ENCODE measurements around the gene THBS2.

The THBS2 gene

GRCh38 chr6:169169375-169169774 is 84.3 kb downstream of the THBS2 start:
- Histone ChIP-seq H3K27me3 (replicated peaks; ENCODE audit: insufficient read depth, low read length) (no peaks in the 10 kb centered on the region), H3K4me1 (ENCODE audit: low read length) (no peaks in the 10 kb centered on the region), H3K79me2 (ENCODE audit: low read length) (no peaks in the 10 kb centered on the region), H3K4me3 (ENCODE audit: low read length) (no peak overlapping the region), H3K9me2 (replicated peaks; ENCODE audit: insufficient read depth, low read length) (no peaks in the 10 kb centered on the region), H3K4me2 (ENCODE audit: low read depth, low read length) (no peak overlapping the region), H3K36me3 (replicated peaks; ENCODE audit: insufficient read depth, low read length) (no peaks in the 10 kb centered on the region), H3K9ac (ENCODE audit: low read length) (no peak overlapping the region), H2AFZ (ENCODE audit: low read length) (no peak overlapping the region), H3K27ac (ENCODE audit: low read length) (no peak overlapping the region), H3F3A (ENCODE audit: insufficient read depth, low read length) (no peaks in the 10 kb centered on the region), H4K20me1 (ENCODE audit: insufficient read depth, low read length) (no peaks in the 10 kb centered on the region), H3K9me3 (replicated peaks; ENCODE audit: insufficient read depth, low read length) (no peaks in the 10 kb centered on the region)
- TF ChIP-seq CTCF (IDR thresholded peaks at IDR 0.05; ENCODE audit: low read length), result no peak
- TF ChIP-seq EZH2phosphoT487 (IDR thresholded peaks at IDR 0.05; ENCODE audit: low read length), result no peak
- no peak for TF ChIP-seq EZH2 (optimal IDR thresholded peaks at IDR 0.05; ENCODE audit: low read depth, low read length)
- DNase-seq, result no peak

- no peak for DNase-seq
- TF ChIP-seq EZH2phosphoT487 (IDR thresholded peaks at IDR 0.05; ENCODE audit: low read length), result no peak
- no peak for TF ChIP-seq EZH2 (optimal IDR thresholded peaks at IDR 0.05; ENCODE audit: low read depth, low read length)
- TF ChIP-seq CTCF (IDR thresholded peaks at IDR 0.05; ENCODE audit: low read length), result no peak
- Histone ChIP-seq H3K79me2 (ENCODE audit: low read length) (no peaks in the 10 kb centered on the region), H2AFZ (ENCODE audit: low read length) (no peak overlapping the region), H3K4me3 (ENCODE audit: low read length) (no peak overlapping the region), H3K36me3 (replicated peaks; ENCODE audit: insufficient read depth, low read length) (no peaks in the 10 kb centered on the region), H3K9me2 (replicated peaks; ENCODE audit: insufficient read depth, low read length) (no peaks in the 10 kb centered on the region), H3K9ac (ENCODE audit: low read length) (no peak overlapping the region), H3K4me2 (ENCODE audit: low read depth, low read length) (no peak overlapping the region), H3F3A (ENCODE audit: insufficient read depth, low read length) (no peaks in the 10 kb centered on the region), H4K20me1 (ENCODE audit: insufficient read depth, low read length) (no peaks in the 10 kb centered on the region), H3K9me3 (replicated peaks; ENCODE audit: insufficient read depth, low read length) (no peaks in the 10 kb centered on the region), H3K27ac (ENCODE audit: low read length) (no peak overlapping the region), H3K4me1 (ENCODE audit: low read length) (no peaks in the 10 kb centered on the region), H3K27me3 (replicated peaks; ENCODE audit: insufficient read depth, low read length) (no peaks in the 10 kb centered on the region)
These were observed 84.9 kb downstream of the THBS2 start for GRCh38 chr6:169168706-169169105.

- no peaks in the 10 kb centered on the region for H3K27me3 ChIP-seq (replicated peaks; ENCODE audit: insufficient read depth, low read length)
These were observed 85.4 kb downstream of the THBS2 start for GRCh38 chr6:169168302-169168630.

GRCh38 chr6:169167581-169168301 is 85.9 kb downstream of the THBS2 start:
- Histone ChIP-seq H3K9ac (ENCODE audit: low read length) (no peak overlapping the region), H3K27me3 (replicated peaks; ENCODE audit: insufficient read depth, low read length) (no peaks in the 10 kb centered on the region), H3K79me2 (ENCODE audit: low read length) (no peaks in the 10 kb centered on the region), H3K9me2 (replicated peaks; ENCODE audit: insufficient read depth, low read length) (no peaks in the 10 kb centered on the region), H2AFZ (ENCODE audit: low read length) (no peak overlapping the region), H3K36me3 (replicated peaks; ENCODE audit: insufficient read depth, low read length) (no peaks in the 10 kb centered on the region), H3K27ac (ENCODE audit: low read length) (no peak overlapping the region), H3K4me3 (ENCODE audit: low read length) (no peak overlapping the region), H3F3A (ENCODE audit: insufficient read depth, low read length) (no peaks in the 10 kb centered on the region), H3K9me3 (replicated peaks; ENCODE audit: insufficient read depth, low read length) (no peaks in the 10 kb centered on the region), H4K20me1 (ENCODE audit: insufficient read depth, low read length) (no peaks in the 10 kb centered on the region), H3K4me2 (ENCODE audit: low read depth, low read length) (no peak overlapping the region), H3K4me1 (ENCODE audit: low read length) (no peaks in the 10 kb centered on the region)
- no peak for DNase-seq
- TF ChIP-seq EZH2phosphoT487 (IDR thresholded peaks at IDR 0.05; ENCODE audit: low read length) (no peak), EZH2 (optimal IDR thresholded peaks at IDR 0.05; ENCODE audit: low read depth, low read length) (no peak), CTCF (IDR thresholded peaks at IDR 0.05; ENCODE audit: low read length) (no peak)

More at GRCh38 chr6:169168302-169168630, 85.4 kb downstream of the THBS2 start:
- Histone ChIP-seq H4K20me1 (ENCODE audit: insufficient read depth, low read length) (no peaks in the 10 kb centered on the region), H3K4me3 (ENCODE audit: low read length) (no peak overlapping the region), H3K4me2 (ENCODE audit: low read depth, low read length) (no peak overlapping the region), H3K9me3 (replicated peaks; ENCODE audit: insufficient read depth, low read length) (no peaks in the 10 kb centered on the region), H3K79me2 (ENCODE audit: low read length) (no peaks in the 10 kb centered on the region), H3K27ac (ENCODE audit: low read length) (no peak overlapping the region), H3K36me3 (replicated peaks; ENCODE audit: insufficient read depth, low read length) (no peaks in the 10 kb centered on the region), H3K9me2 (replicated peaks; ENCODE audit: insufficient read depth, low read length) (no peaks in the 10 kb centered on the region), H3F3A (ENCODE audit: insufficient read depth, low read length) (no peaks in the 10 kb centered on the region), H3K9ac (ENCODE audit: low read length) (no peak overlapping the region), H3K4me1 (ENCODE audit: low read length) (no peaks in the 10 kb centered on the region), H2AFZ (ENCODE audit: low read length) (no peak overlapping the region)
- no peak for DNase-seq
- TF ChIP-seq EZH2phosphoT487 (IDR thresholded peaks at IDR 0.05; ENCODE audit: low read length), result no peak
